GM12878 (cell line): Measurements from ENCODE around the gene PLOD3. TPM values are rescaled to one million over a fixed set of nuclear protein-coding genes. Genes with fewer than 3 reads are reported as not detected.

Experiments used
- ATAC-seq: fragments of 200-7000 bp; cut with Tn5 transposase; 3 replicates; pipeline ENCODE4 v1.9.1; 2020; ENCODE audit warnings: mild to moderate bottlenecking, moderate library complexity
- BruUV-seq: library from RNA; stranded (reverse); fragments of 400-500 nt; replicated peaks from 2 replicates; lab custom pipeline; 2021; lab: Mats Ljungman, UMichigan
- CTCF ChIA-PET: fragments of 300-600 bp; sonication (Branson Sonifier 250); formaldehyde crosslinking; extraction: SDS; loops from one replicate; lab custom pipeline; 2021; ENCODE audit warnings: inconsistent platforms; lab: Yijun Ruan, JAX
- POLR2A ChIA-PET: fragments of 350-600 bp; formaldehyde crosslinking; extraction: SDS; loops from one replicate; lab custom pipeline; 2021; ENCODE audit warnings: inconsistent platforms; lab: Charles Lee
- RAD21 ChIA-PET: fragments of 300-600 bp; sonication (Branson Sonifier 250); formaldehyde crosslinking; loops from one replicate; lab custom pipeline; 2023; ENCODE audit warnings: antibody characterized with exemption; ENCODE audit not compliant: unreplicated experiment; lab: Charles Lee
- SMC1A ChIA-PET: fragments of 300-600 bp; sonication (Branson Sonifier 250); formaldehyde crosslinking; loops from one replicate; lab custom pipeline; 2023; ENCODE audit not compliant: unreplicated experiment, uncharacterized antibody; lab: Charles Lee
- DNase-seq: peaks from one replicate; pipeline ENCODE4 v3.0.0-alpha.2; 2011; ENCODE audit warnings: low read depth, low spot score
- FAIRE-seq: peaks from 3 replicates; lab custom pipeline; 2011; peaks lifted over from hg19 to GRCh38; lab: Jason Lieb, UNC
- H2AFZ ChIP-seq: 2 replicates; pipeline ENCODE4 v1.6.0; 2011; ENCODE audit warnings: low read depth, low read length, control low read depth; ENCODE audit not compliant: control insufficient read depth
- H3K27ac ChIP-seq: 2 replicates; pipeline ENCODE4 v1.5.1; 2011; ENCODE audit warnings: control low read depth; ENCODE audit not compliant: control insufficient read depth, insufficient read depth
- H3K27me3 ChIP-seq, 2 experiments: replicated peaks in 1 of 2; 2 replicates each; pipeline versions ENCODE4 v1.6.0 to v1.6.1; 2011; ENCODE audit warnings: low read length in 1 of 2; ENCODE audit not compliant: control insufficient read depth in 2 of 2, insufficient read depth in 2 of 2
- H3K36me3 ChIP-seq, 2 experiments: 2 replicates each; pipeline ENCODE4 v1.5.1; 2011; ENCODE audit warnings: low read length in 1 of 2; ENCODE audit not compliant: control insufficient read depth in 2 of 2, insufficient read depth in 2 of 2
- H3K4me1 ChIP-seq: 2 replicates; pipeline ENCODE4 v1.6.1; 2011; ENCODE audit warnings: mild to moderate bottlenecking, low read length, moderate library complexity, mixed read lengths; ENCODE audit not compliant: control insufficient read depth, insufficient read depth
- H3K4me2 ChIP-seq: 2 replicates; pipeline ENCODE4 v1.6.0; 2011; ENCODE audit warnings: control low read depth; ENCODE audit not compliant: control insufficient read depth, insufficient read depth
- H3K4me3 ChIP-seq: fragments of 200-600 bp; sonication (generic); 2 replicates; pipeline ENCODE4 v1.5.1; 2016
- H3K79me2 ChIP-seq: 2 replicates; pipeline ENCODE4 v1.6.0; 2011; ENCODE audit warnings: low read length; ENCODE audit not compliant: control insufficient read depth, insufficient read depth
- H3K9ac ChIP-seq: 2 replicates; pipeline ENCODE4 v1.8.0; 2011; ENCODE audit warnings: low read length, control low read depth, mixed read lengths; ENCODE audit not compliant: control insufficient read depth, insufficient read depth
- H3K9me3 ChIP-seq: replicated peaks from 3 replicates; pipeline ENCODE4 v1.5.1; 2011; ENCODE audit warnings: mild to moderate bottlenecking, low read length; ENCODE audit not compliant: control insufficient read depth, insufficient read depth
- H4K20me1 ChIP-seq: 2 replicates; pipeline ENCODE4 v1.6.0; 2011; ENCODE audit not compliant: control insufficient read depth, insufficient read depth
- BACH1 ChIP-seq: fragments of 450-650 bp; IDR thresholded peaks from 2 replicates; pipeline ENCODE4 v1.6.1; 2017; ENCODE audit warnings: mild to moderate bottlenecking, borderline replicate concordance
- CHD1 ChIP-seq: IDR thresholded peaks from 2 replicates; pipeline ENCODE4 v1.6.1; 2012; ENCODE audit warnings: low read depth, low read length, improper control_type of control experiment
- EP300 ChIP-seq, 2 experiments: fragments of 150-350 bp in 1 of 2; IDR thresholded peaks; 2 replicates each; pipeline ENCODE4 v1.6.1; 2011 to 2012; ENCODE audit warnings: low read depth in 2 of 2, low read length in 2 of 2, borderline replicate concordance in 1 of 2, improper control_type of control experiment in 1 of 2, inconsistent platforms in 1 of 2; ENCODE audit not compliant: control insufficient read depth in 1 of 2
- EZH2 ChIP-seq: IDR thresholded peaks from 2 replicates; pipeline ENCODE4 v1.6.1; 2012; ENCODE audit warnings: low read depth, mild to moderate bottlenecking, control low read depth, inconsistent platforms, low read length, borderline replicate concordance; ENCODE audit not compliant: control insufficient read depth
- GATAD2B ChIP-seq: fragments of 450-650 bp; conservative IDR thresholded peaks from 2 replicates; pipeline ENCODE4 v1.6.1; 2017; ENCODE audit warnings: low read depth, mild to moderate bottlenecking, moderate library complexity
- HCFC1 ChIP-seq: fragments of 150-350 bp; IDR thresholded peaks from 2 replicates; pipeline ENCODE4 v1.6.1; 2014; ENCODE audit warnings: low read length
- NFYB ChIP-seq: IDR thresholded peaks from 2 replicates; pipeline ENCODE4 v1.6.1; 2011; ENCODE audit warnings: low read depth, mild to moderate bottlenecking, low read length, improper control_type of control experiment, moderate library complexity; ENCODE audit not compliant: insufficient read depth
- RCOR1 ChIP-seq: conservative IDR thresholded peaks from 2 replicates; pipeline ENCODE4 v1.6.1; 2012; ENCODE audit warnings: low read depth, low read length, improper control_type of control experiment
- TARDBP ChIP-seq: IDR thresholded peaks from 2 replicates; pipeline ENCODE4 v1.6.1; 2016; ENCODE audit warnings: borderline replicate concordance
- WGBS: methylation state at CpG from one replicate; pipeline ENCODE4 v1.1.6; 2016; ENCODE audit warnings: low lambda C conversion rate; ENCODE audit not compliant: insufficient replicate concordance, insufficient coverage; ENCODE audit errors: missing lambda C conversion rate; 5-methylcytosine and 5-hydroxymethylcytosine counted together
- in situ Hi-C: fragments of 300-500 bp; cut with MboI; formaldehyde crosslinking; loops from 9 replicates; pipeline ENCODE4 v1.14.3; 2018; ENCODE audit warnings: mixed read lengths
- intact Hi-C: fragments of 100-400 bp; cut with micrococcal nuclease; formaldehyde crosslinking; loops from one replicate; pipeline ENCODE4 v1.14.2; 2022; ENCODE audit not compliant: unreplicated experiment
- polyA plus RNA-seq, 11 experiments: library from polyadenylated mRNA; depleted of rRNA in 4 of 11; unstranded in 6 of 11; stranded (reverse) in 5 of 11; fragments of >200 nt; fragmentation: Nextera tagmentation in 4 of 11; fragmentation: Illumina TruSeq in 1 of 11; extraction: Ambion mirVana in 4 of 11; extraction: Trizol in 1 of 11; gene quantifications; 1 replicate in 1 of 11; 2 replicates in 10 of 11; pipeline versions ENCODE4 v1.2.1 to v1.2.3, GENCODE V29; 2011 to 2016; ENCODE audit warnings: inconsistent platforms in 2 of 11, missing spikeins in 2 of 11, low read depth in 1 of 11
- total RNA-seq, 4 experiments: library from RNA; depleted of rRNA in 3 of 4; stranded (reverse); fragments of >200 nt in 3 of 4; fragmentation: Illumina TruSeq in 1 of 4; extraction: Trizol in 1 of 4; gene quantifications; 2 replicates each; pipeline versions ENCODE4 v1.2.1 to v1.2.3, GENCODE V29; 2013 to 2021

Gene PLOD3
- total and polyA plus RNA-seq, 10 of the 15 experiments (the other 5 are each of a cell fraction or from before 2014, with no cell fraction given): 0.53 to 27.8 (median 15.1) TPM

- FAIRE-seq (no peak), DNase-seq (no peak), ATAC-seq (no peak)
- intact Hi-C loops: no loop called here
- CTCF ChIA-PET: interaction anchor here (0.6 to 2.5 kb wide), 3 partner anchors 20 to 81 kb away, joined by 3 to 10 read pairs (median 4); no protein-coding TSS in a partner anchor
- Histone ChIP-seq H3K9ac (no peak overlapping the region), H3K36me3 (no peaks in the 10 kb centered on the region), H3K4me2 (no peak overlapping the region), H3K4me3 (no peak overlapping the region), H3K79me2 (no peaks in the 10 kb centered on the region), H3K4me1 (no peaks in the 10 kb centered on the region), H3K9me3 (no peaks in the 10 kb centered on the region; the same call in 2 of the 3 replicates), H3K27me3 (peaks cover 23 to 27% of the 10 kb centered on the region in 2 experiments), H2AFZ (no peak overlapping the region), H3K27ac (no peak overlapping the region), H4K20me1 (no peaks in the 10 kb centered on the region)
- POLR2A ChIA-PET: no interaction called here
- SMC1A ChIA-PET: no interaction called here
- WGBS: 42% methylated on average over 2 of the region's 3 CpGs
- BruUV-seq: no TSS peak
- in situ Hi-C loops: no loop called here
- TF ChIP-seq CHD1: no peak
- no peak for TF ChIP-seq TARDBP
- no peak for TF ChIP-seq EZH2
- TF ChIP-seq HCFC1: no peak
- TF ChIP-seq BACH1: no peak
- no peak for TF ChIP-seq GATAD2B
- TF ChIP-seq RCOR1: no peak
- TF ChIP-seq EP300 (IDR thresholded peaks at IDR 0.05; ENCODE audit: borderline replicate concordance in 1 of 2, control insufficient read depth in 1 of 2, low read depth in 2 of 2, low read length in 2 of 2): no peak
- TF ChIP-seq NFYB: no peak
- RAD21 ChIA-PET: interaction anchor here (2.4 kb wide), 1 partner anchor 32 kb away, joined by 15 read pairs; no protein-coding TSS in a partner anchor
Observed at GRCh38 chr7:101175664-101176063, 41.7 kb downstream of the PLOD3 start.
